Sigmoid colon (tissue), 7 donors: ENCODE results near the gene KLHDC9. TPM values are rescaled to one million over a fixed set of nuclear protein-coding genes. Genes with fewer than 3 reads are reported as not detected.

Experiments
- DNase-seq: peaks from one replicate; pipeline ENCODE4 v3.0.0-alpha.2; 2019
- H3K27ac ChIP-seq, 4 donors: fragments of 200-600 bp; sonication (generic); one replicate each; pipeline ENCODE4 v1.5.1; 2016 to 2019; ENCODE audit warnings: mild to moderate bottlenecking in 1 of 4
- H3K27me3 ChIP-seq, 3 donors: fragments of 200-600 bp; sonication (generic); one replicate each; pipeline ENCODE4 v1.5.1; 2019; ENCODE audit warnings: mild to moderate bottlenecking in 1 of 3
- H3K36me3 ChIP-seq, 4 donors: fragments of 200-600 bp; sonication (generic); one replicate each; pipeline ENCODE4 v1.5.1; 2016 to 2019
- H3K4me1 ChIP-seq, 4 donors: fragments of 200-600 bp; sonication (generic); one replicate each; pipeline ENCODE4 v1.5.1; 2017 to 2019
- H3K4me3 ChIP-seq, 4 donors: fragments of 200-600 bp; sonication (generic); one replicate each; pipeline ENCODE4 v1.5.1; 2017 to 2019; ENCODE audit warnings: mild to moderate bottlenecking in 2 of 4, moderate library complexity in 1 of 4
- H3K9me3 ChIP-seq, 4 donors: fragments of 200-600 bp in 3 of 4; sonication (generic) in 3 of 4; one replicate each; pipeline versions ENCODE4 v1.5.1 to v1.6.1; 2013 to 2019
- CTCF ChIP-seq, 4 experiments: fragments of 450-650 bp in 3 of 4; fragments of 200-600 bp in 1 of 4; IDR thresholded peaks; one replicate each; pipeline ENCODE4 v1.5.1; 2016 to 2019; ENCODE audit warnings: antibody characterized with exemption in 4 of 4, mild to moderate bottlenecking in 3 of 4, moderate library complexity in 2 of 4
- EP300 ChIP-seq, 4 donors: sonication (generic); formaldehyde crosslinking; IDR thresholded peaks; one replicate each; pipeline ENCODE4 v1.6.1; 2017; ENCODE audit warnings: antibody characterized with exemption in 4 of 4
- POLR2A ChIP-seq, 2 donors: fragments of 450-650 bp; IDR thresholded peaks; one replicate each; pipeline ENCODE4 v1.6.1; 2016; ENCODE audit warnings: antibody characterized with exemption in 2 of 2, mild to moderate bottlenecking in 2 of 2, moderate library complexity in 2 of 2
- POLR2AphosphoS5 ChIP-seq, 4 donors: sonication (generic); formaldehyde crosslinking; IDR thresholded peaks; one replicate each; pipeline ENCODE4 v1.6.1; 2017; ENCODE audit warnings: antibody characterized with exemption in 4 of 4
- WGBS, 2 donors: extraction: QIAGEN DNeasy Blood & Tissue Kit; methylation state at CpG; one replicate each; pipeline ENCODE4 v1.1.7; 2013; 5-methylcytosine and 5-hydroxymethylcytosine counted together
- intact Hi-C: fragments of 100-400 bp; cut with DNase I; formaldehyde crosslinking; loops from one replicate; pipeline ENCODE4 v1.15.1; 2023
- polyA plus RNA-seq, 3 donors: library from polyadenylated mRNA; stranded (reverse); fragments of 200-250 nt; gene quantifications; one replicate each; pipeline ENCODE4 v1.2.3, GENCODE V29; 2013
- total RNA-seq, 4 donors: library from RNA; depleted of rRNA; stranded (reverse); fragments of >200 nt; gene quantifications; one replicate each; pipeline ENCODE4 v1.1.0, GENCODE V29; 2016
- donor health status: healthy with polysubstance abuse.
- donor health status: Bipolar disorder and iron deficiency.
- donor health status: healthy.

KLHDC9 gene
- total and polyA plus RNA-seq, 7 donors: 4.7 to 14.1 (median 9.9) TPM

DNA sequence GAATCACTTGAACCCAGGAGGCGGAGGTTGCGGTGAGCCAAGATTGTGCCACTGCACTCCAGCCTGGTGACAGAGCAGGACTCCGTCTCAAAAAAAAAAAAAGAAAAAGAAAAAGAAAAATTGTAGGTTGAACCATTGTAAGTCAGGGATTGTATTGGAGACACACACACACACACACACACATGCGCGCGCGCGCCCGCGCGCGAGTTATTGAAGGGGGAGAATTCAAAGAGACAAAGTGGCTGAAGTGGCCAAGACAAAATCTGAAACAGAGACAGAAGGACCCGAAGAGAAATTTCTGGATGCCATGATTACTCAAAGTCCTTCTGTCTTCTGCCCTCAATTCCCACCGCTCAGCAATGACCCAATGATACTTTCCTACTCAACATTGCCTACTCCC lies 3.7 kb upstream of the KLHDC9 start:
- TF ChIP-seq POLR2AphosphoS5 (IDR thresholded peaks at IDR 0.05): no peak
- TF ChIP-seq EP300 (IDR thresholded peaks at IDR 0.05): no peak
- TF ChIP-seq CTCF (IDR thresholded peaks at IDR 0.05): no peak
- intact Hi-C loops: loop anchor here (10.0 kb wide), 1 partner anchor 260 kb away; no protein-coding TSS in a partner anchor

DNA sequence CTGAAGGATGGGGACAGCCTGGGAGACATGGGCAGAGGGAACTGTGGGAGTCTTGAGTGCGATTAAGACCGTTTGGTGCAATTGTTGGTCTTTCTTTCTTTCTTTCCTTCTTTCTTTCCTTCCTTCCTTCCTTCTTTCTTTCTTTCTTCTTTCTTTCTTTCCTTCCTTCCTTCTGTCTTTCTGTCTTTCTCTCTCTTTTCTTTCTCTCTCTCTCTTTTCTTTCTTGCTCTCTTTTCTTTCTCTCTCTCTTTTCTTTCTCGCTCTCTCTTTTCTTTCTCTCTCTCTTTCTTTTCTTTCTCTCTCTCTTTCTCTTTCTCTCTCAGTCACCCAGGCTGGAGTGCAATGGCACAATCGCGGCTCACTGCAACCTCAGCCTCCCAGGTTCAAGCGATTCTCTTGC lies 2.9 kb upstream of the KLHDC9 start:
- peaks cover 0 to 3% (median 0%) of the 10 kb centered on the region in 4 donors for H3K36me3 ChIP-seq
- H3K9me3 ChIP-seq: no peaks in the 10 kb centered on the region
- no peaks in the 10 kb centered on the region for H3K27me3 ChIP-seq
- intact Hi-C loops: loop anchor here (5.0 to 10.0 kb wide), 3 partner anchors 98 to 368 kb away; no protein-coding TSS in a partner anchor
- WGBS, 2 donors: 92 to 95% methylated on average over 6 of the region's 6 CpGs
- H3K27ac ChIP-seq: no peak overlapping the region
- no peak for DNase-seq
- no peak overlapping the region for H3K4me3 ChIP-seq
- peaks cover 0 to 19% (median 15%) of the 10 kb centered on the region in 4 donors for H3K4me1 ChIP-seq
- TF ChIP-seq CTCF (IDR thresholded peaks at IDR 0.05): no peak
- TF ChIP-seq POLR2A (IDR thresholded peaks at IDR 0.05): no peak
- no peak for TF ChIP-seq POLR2AphosphoS5 (IDR thresholded peaks at IDR 0.05)
- TF ChIP-seq EP300 (IDR thresholded peaks at IDR 0.05): no peak

More for the DNA sequence above, 3.7 kb upstream of the KLHDC9 start:
- DNase-seq: no peak
- no peak overlapping the region for H3K4me3 ChIP-seq
- peaks cover 0 to 19% (median 15%) of the 10 kb centered on the region in 4 donors for H3K4me1 ChIP-seq
- no peak overlapping the region for H3K27ac ChIP-seq
- WGBS, 2 donors: 95 to 99% methylated on average over 14 of the region's 14 CpGs
- H3K9me3 ChIP-seq: no peaks in the 10 kb centered on the region
- H3K36me3 ChIP-seq: no peaks in the 10 kb centered on the region
- no peaks in the 10 kb centered on the region for H3K27me3 ChIP-seq

- intact Hi-C loops: loop anchor here (5.0 to 10.0 kb wide), 3 partner anchors 99 to 369 kb away; no protein-coding TSS in a partner anchor
Measured at GRCh38 chr1:161096015-161096414, 2.1 kb upstream of the KLHDC9 start.

DNA sequence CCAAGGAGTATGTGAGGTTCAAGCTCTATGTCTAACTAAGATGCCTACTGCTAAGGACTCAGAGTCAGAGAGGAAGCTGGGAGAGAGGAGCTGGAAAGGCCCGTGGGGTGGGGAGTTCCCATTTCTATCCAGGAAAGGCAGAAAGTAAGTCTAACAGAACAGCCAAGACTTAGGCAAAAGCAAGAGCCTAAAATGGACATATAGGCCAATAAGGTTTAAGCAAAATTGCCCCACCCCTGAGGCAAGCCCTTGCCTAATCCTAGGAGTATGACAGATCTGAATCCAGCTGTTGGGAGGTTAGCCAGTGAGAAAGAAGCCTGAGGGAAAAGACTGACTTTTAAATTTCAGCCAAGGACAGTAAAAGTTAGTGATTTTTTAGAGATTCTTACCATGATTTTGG lies 1.6 kb upstream of the KLHDC9 start:
- TF ChIP-seq CTCF (IDR thresholded peaks at IDR 0.05) (no peak), EP300 (IDR thresholded peaks at IDR 0.05) (no peak), POLR2AphosphoS5 (IDR thresholded peaks at IDR 0.05) (no peak), POLR2A (IDR thresholded peaks at IDR 0.05) (no peak)
- 45 to 58% methylated on average over 1 of the region's 1 CpG for WGBS, 2 donors
- no peaks in the 10 kb centered on the region for H3K9me3 ChIP-seq
- H3K4me3 ChIP-seq: no peak overlapping the region
- H3K36me3 ChIP-seq: peaks cover 0 to 16% (median 4%) of the 10 kb centered on the region in 4 donors
- no peaks in the 10 kb centered on the region for H3K27me3 ChIP-seq
- H3K4me1 ChIP-seq: peaks cover 0 to 19% (median 15%) of the 10 kb centered on the region in 4 donors
- DNase-seq: peak; percentile 78
- peak overlapping the region in 3 of 4 donors; percentile 73 to 78 (median 77) for H3K27ac ChIP-seq
- intact Hi-C loops: loop anchor here (5.0 to 10.0 kb wide), 3 partner anchors 99 to 369 kb away; no protein-coding TSS in a partner anchor

More at GRCh38 chr1:161096015-161096414, 2.1 kb upstream of the KLHDC9 start:
- Histone ChIP-seq H3K36me3 (peaks cover 0 to 10% (median 1%) of the 10 kb centered on the region in 4 donors), H3K4me3 (no peak overlapping the region), H3K4me1 (peaks cover 0 to 19% (median 15%) of the 10 kb centered on the region in 4 donors), H3K9me3 (no peaks in the 10 kb centered on the region), H3K27ac (no peak overlapping the region), H3K27me3 (no peaks in the 10 kb centered on the region)
- DNase-seq: no peak
- no peak for TF ChIP-seq POLR2AphosphoS5 (IDR thresholded peaks at IDR 0.05)
- no peak for TF ChIP-seq POLR2A (IDR thresholded peaks at IDR 0.05)
- no peak for TF ChIP-seq CTCF (IDR thresholded peaks at IDR 0.05)
- no peak for TF ChIP-seq EP300 (IDR thresholded peaks at IDR 0.05)
- WGBS, 2 donors: 88 to 96% methylated on average over 2 of the region's 2 CpGs
